ENCODE measurements around the gene ERCC3. TPM values are rescaled to one million over a fixed set of nuclear protein-coding genes. Genes with fewer than 3 reads are reported as not detected.

Gene ERCC3
- polyA plus RNA-seq, 4 donors, result 13.8 to 38.9 (median 17.9) TPM

DNA sequence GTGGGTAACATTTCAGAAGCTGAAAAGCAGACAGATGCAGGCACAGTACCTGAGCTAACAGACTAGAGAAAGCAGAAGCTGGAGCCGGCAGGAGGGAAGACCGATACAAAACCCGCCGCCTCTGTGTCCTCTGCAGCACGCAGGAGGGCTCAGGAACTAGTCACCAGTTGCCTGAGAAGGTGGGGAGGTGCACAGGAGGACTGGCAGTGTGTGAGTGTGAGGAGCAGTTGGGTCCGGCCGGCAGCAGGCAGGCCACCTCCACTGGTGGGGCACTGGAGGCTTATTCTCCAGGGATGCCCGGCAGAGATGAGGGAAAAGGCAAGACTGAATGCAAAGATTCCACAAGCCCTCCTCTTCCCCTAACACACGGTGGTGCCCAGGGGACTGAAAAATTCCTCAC is 18.2 kb downstream of the ERCC3 start:
- 92 to 96% (median 94%) methylated on average over 9 of the region's 9 CpGs for WGBS, 3 donors
- FAIRE-seq (no peak), DNase-seq (no peak)
- no peaks in the 10 kb centered on the region for H3K4me1 ChIP-seq (ENCODE audit: control insufficient read depth in 3 of 3, insufficient read depth in 2 of 3, low read depth in 1 of 3, low read length in 2 of 3)
- H3K36me3 ChIP-seq (ENCODE audit: control insufficient read depth in 3 of 3, insufficient read depth in 2 of 3, low read depth in 1 of 3, low read length in 3 of 3), result peaks cover 35 to 76% (median 37%) of the 10 kb centered on the region in 3 donors
- no peaks in the 10 kb centered on the region for H3K9me3 ChIP-seq (ENCODE audit: control insufficient read depth in 2 of 2, insufficient read depth in 1 of 2, low read depth in 1 of 2, low read length in 1 of 2)
- no peak overlapping the region for H3K4me3 ChIP-seq (ENCODE audit: low read depth in 1 of 3, low read length in 3 of 3)
- no peak overlapping the region for H3K27ac ChIP-seq (ENCODE audit: low read depth in 1 of 3, low read length in 2 of 3)
- H3K27me3 ChIP-seq (ENCODE audit: control insufficient read depth in 3 of 3, insufficient read depth in 3 of 3, low read length in 3 of 3), result no peaks in the 10 kb centered on the region

DNA sequence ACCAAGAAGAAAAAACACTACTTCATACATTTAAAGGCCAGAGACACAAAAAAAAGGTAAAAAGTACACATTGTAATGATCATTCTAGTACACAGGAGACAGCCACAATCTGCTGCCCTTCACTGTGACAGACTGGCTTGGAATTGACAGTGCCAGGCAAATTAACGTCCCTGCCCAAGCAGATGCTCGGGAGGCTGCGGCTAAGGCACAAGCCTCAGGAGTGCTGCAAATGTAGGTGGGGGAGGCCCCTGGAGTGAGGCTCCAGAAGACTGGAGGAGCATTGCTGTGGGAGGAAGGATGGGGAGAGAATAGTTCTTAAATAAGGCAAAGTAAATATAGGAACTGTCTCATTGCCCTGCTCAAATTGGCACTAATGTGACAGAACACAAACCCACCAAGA is 18.6 kb downstream of the ERCC3 start:
- 90 to 95% (median 95%) methylated on average over 3 of the region's 3 CpGs for WGBS, 3 donors

DNA sequence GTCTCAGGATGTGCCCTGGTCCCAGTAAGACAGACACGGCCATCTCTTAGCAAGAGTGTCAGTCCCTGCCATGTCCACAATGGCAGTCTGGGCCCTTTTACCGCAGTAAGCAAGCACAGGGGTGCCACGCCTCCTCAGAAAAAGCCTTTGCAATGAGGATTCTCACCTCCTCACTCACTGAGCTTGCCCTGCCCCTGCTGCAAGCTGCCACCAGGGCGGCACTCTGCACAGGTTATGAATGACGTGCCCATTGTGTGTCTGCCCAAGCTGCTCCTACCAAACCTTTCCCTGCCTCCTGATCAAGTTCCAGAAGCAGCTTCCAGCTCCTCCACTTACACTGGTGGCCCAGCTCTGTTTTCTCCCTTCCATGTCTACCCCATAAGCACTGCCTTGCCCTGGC is 23.3 kb downstream of the ERCC3 start:
- Histone ChIP-seq H3K4me1 (ENCODE audit: control insufficient read depth in 3 of 3, insufficient read depth in 2 of 3, low read depth in 1 of 3, low read length in 2 of 3) (no peaks in the 10 kb centered on the region), H3K27me3 (ENCODE audit: control insufficient read depth in 3 of 3, insufficient read depth in 3 of 3, low read length in 3 of 3) (no peaks in the 10 kb centered on the region), H3K9me3 (ENCODE audit: control insufficient read depth in 2 of 2, insufficient read depth in 1 of 2, low read depth in 1 of 2, low read length in 1 of 2) (no peaks in the 10 kb centered on the region), H3K27ac (ENCODE audit: low read depth in 1 of 3, low read length in 2 of 3) (no peak overlapping the region), H3K36me3 (ENCODE audit: control insufficient read depth in 3 of 3, insufficient read depth in 2 of 3, low read depth in 1 of 3, low read length in 3 of 3) (peaks cover 23 to 63% (median 34%) of the 10 kb centered on the region in 3 donors), H3K4me3 (ENCODE audit: low read depth in 1 of 3, low read length in 3 of 3) (no peak overlapping the region)
- FAIRE-seq, result no peak
- 95 to 98% (median 96%) methylated on average over 5 of the region's 5 CpGs for WGBS, 3 donors
- no peak for DNase-seq

More for the DNA sequence above, 18.6 kb downstream of the ERCC3 start:
- H3K9me3 ChIP-seq (ENCODE audit: control insufficient read depth in 2 of 2, insufficient read depth in 1 of 2, low read depth in 1 of 2, low read length in 1 of 2), result no peaks in the 10 kb centered on the region
- no peak overlapping the region for H3K27ac ChIP-seq (ENCODE audit: low read depth in 1 of 3, low read length in 2 of 3)
- H3K36me3 ChIP-seq (ENCODE audit: control insufficient read depth in 3 of 3, insufficient read depth in 2 of 3, low read depth in 1 of 3, low read length in 3 of 3), result peaks cover 35 to 78% (median 37%) of the 10 kb centered on the region in 3 donors
- no peaks in the 10 kb centered on the region for H3K4me1 ChIP-seq (ENCODE audit: control insufficient read depth in 3 of 3, insufficient read depth in 2 of 3, low read depth in 1 of 3, low read length in 2 of 3)
- no peak overlapping the region for H3K4me3 ChIP-seq (ENCODE audit: low read depth in 1 of 3, low read length in 3 of 3)
- no peak for FAIRE-seq
- DNase-seq, result no peak
- H3K27me3 ChIP-seq (ENCODE audit: control insufficient read depth in 3 of 3, insufficient read depth in 3 of 3, low read length in 3 of 3), result no peaks in the 10 kb centered on the region

DNA sequence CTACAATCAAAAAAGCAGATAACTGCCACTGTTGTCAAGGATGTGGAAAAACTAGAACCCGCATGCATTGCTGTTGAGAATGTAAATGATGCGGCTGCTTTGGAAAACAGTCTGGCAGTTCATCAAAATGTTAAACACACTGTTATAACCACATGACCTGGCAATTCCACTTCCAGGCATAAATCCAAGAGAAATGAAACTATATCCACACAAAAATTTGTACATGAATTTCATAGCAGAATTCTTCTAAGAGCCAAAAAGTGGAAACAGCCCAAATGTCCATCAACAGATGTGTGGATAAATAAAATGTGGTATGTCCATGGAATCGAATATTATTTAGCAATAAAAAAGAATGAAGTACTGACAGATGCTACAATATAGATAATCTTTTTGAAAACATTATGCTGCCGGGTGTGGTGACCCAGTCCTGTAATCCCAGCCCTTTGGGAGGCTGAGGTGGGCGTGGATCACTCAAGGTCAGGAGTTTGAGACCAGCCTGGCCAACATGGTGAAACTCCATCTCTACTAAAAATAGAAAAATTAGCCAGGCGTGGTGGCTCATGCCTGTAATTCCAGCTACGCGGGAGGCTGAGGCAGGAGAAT is 32.0 kb downstream of the ERCC3 start:
- no peak overlapping the region for H3K27ac ChIP-seq (ENCODE audit: low read depth in 1 of 3, low read length in 2 of 3)
- DNase-seq (no peak), FAIRE-seq (no peak)
- H3K4me1 ChIP-seq (ENCODE audit: control insufficient read depth in 3 of 3, insufficient read depth in 2 of 3, low read depth in 1 of 3, low read length in 2 of 3), result no peaks in the 10 kb centered on the region
- no peaks in the 10 kb centered on the region for H3K27me3 ChIP-seq (ENCODE audit: control insufficient read depth in 3 of 3, insufficient read depth in 3 of 3, low read length in 3 of 3)
- H3K4me3 ChIP-seq (ENCODE audit: low read depth in 1 of 3, low read length in 3 of 3), result no peak overlapping the region
- peaks cover 9 to 50% (median 20%) of the 10 kb centered on the region in 3 donors for H3K36me3 ChIP-seq (ENCODE audit: control insufficient read depth in 3 of 3, insufficient read depth in 2 of 3, low read depth in 1 of 3, low read length in 3 of 3)
- peaks cover 0 to 3% of the 10 kb centered on the region in 2 donors for H3K9me3 ChIP-seq (ENCODE audit: control insufficient read depth in 2 of 2, insufficient read depth in 1 of 2, low read depth in 1 of 2, low read length in 1 of 2)
- WGBS, 3 donors, result 91 to 95% (median 94%) methylated on average over 8 of the region's 8 CpGs

DNA sequence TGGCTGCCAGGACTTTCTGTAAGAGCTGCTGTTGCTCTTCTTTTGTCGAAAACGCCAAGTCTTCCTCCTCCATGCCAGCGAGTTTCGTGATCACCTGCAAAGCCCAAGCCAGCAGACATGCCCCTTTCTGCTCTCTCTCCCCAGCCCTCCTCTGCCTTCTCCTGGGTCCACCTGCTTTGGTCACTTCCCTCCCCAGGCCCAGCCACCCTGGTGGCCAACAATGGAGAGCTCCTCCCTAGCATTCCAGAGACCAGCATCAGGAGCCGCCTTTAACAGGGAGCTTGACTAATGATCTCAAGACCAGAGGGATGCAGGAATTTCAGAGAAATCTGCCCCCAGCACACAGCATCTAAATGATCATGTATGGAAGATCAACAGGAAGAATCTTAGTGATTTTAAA is 34.6 kb downstream of the ERCC3 start:
- DNase-seq (no peak), FAIRE-seq (no peak)
- no peak overlapping the region for H3K27ac ChIP-seq (ENCODE audit: low read depth in 1 of 3, low read length in 2 of 3)
- H3K36me3 ChIP-seq (ENCODE audit: control insufficient read depth in 3 of 3, insufficient read depth in 2 of 3, low read depth in 1 of 3, low read length in 3 of 3), result peaks cover 11 to 52% (median 20%) of the 10 kb centered on the region in 3 donors
- 96 to 99% (median 98%) methylated on average over 5 of the region's 5 CpGs for WGBS, 3 donors
- H3K9me3 ChIP-seq (ENCODE audit: control insufficient read depth in 2 of 2, insufficient read depth in 1 of 2, low read depth in 1 of 2, low read length in 1 of 2), result peaks cover 0 to 3% of the 10 kb centered on the region in 2 donors
- no peaks in the 10 kb centered on the region for H3K4me1 ChIP-seq (ENCODE audit: control insufficient read depth in 3 of 3, insufficient read depth in 2 of 3, low read depth in 1 of 3, low read length in 2 of 3)
- no peak overlapping the region for H3K4me3 ChIP-seq (ENCODE audit: low read depth in 1 of 3, low read length in 3 of 3)
- H3K27me3 ChIP-seq (ENCODE audit: control insufficient read depth in 3 of 3, insufficient read depth in 3 of 3, low read length in 3 of 3), result no peaks in the 10 kb centered on the region

DNA sequence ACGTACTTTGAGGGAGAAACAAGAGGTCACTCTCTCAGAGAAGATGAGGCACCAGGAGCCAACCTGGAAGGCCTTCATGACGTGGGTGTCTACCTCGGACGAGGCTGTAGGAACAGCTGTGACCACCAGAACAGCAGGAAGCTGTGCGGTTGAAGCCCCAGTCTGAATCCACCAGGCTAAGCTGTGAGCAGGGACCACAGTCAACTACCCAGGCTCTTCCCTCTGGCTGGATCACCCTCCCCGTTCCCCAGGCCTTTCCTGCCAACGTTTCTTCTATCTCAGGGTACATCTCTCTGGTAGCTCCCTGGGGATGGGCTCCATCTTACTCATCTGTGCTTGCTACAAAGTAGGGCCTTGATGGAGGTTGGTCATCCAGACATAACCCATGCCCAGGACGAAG is 37.1 kb downstream of the ERCC3 start:
- no peak for FAIRE-seq
- H3K9me3 ChIP-seq (ENCODE audit: control insufficient read depth in 2 of 2, insufficient read depth in 1 of 2, low read depth in 1 of 2, low read length in 1 of 2), result no peaks in the 10 kb centered on the region
- 74 to 84% (median 77%) methylated on average over 8 of the region's 8 CpGs for WGBS, 3 donors
- no peaks in the 10 kb centered on the region for H3K27me3 ChIP-seq (ENCODE audit: control insufficient read depth in 3 of 3, insufficient read depth in 3 of 3, low read length in 3 of 3)
- H3K36me3 ChIP-seq (ENCODE audit: control insufficient read depth in 3 of 3, insufficient read depth in 2 of 3, low read depth in 1 of 3, low read length in 3 of 3), result peaks cover 11 to 46% (median 20%) of the 10 kb centered on the region in 3 donors
- H3K4me3 ChIP-seq (ENCODE audit: low read depth in 1 of 3, low read length in 3 of 3), result no peak overlapping the region
- no peak for DNase-seq
- H3K4me1 ChIP-seq (ENCODE audit: control insufficient read depth in 3 of 3, insufficient read depth in 2 of 3, low read depth in 1 of 3, low read length in 2 of 3), result no peaks in the 10 kb centered on the region
- no peak overlapping the region for H3K27ac ChIP-seq (ENCODE audit: low read depth in 1 of 3, low read length in 2 of 3)

DNA sequence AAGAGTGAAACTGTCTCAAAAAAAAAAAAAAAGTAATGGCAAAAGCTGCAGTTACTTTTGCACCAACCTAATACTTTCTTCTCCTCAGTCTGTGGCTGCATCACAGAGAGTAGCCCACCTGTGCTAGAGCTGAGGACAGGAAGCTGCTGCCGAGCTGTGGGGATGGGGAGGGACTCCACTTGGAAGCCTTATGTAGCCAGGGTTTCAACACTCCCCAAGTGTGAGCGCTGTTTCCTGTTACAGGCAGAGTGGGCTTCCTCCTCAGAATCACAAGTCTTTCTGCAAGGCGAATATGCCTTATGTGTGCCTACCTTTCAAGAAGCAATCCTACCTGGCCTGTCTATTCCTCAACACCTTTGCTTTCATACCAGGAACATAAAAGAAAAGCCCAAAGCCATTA is 37.6 kb downstream of the ERCC3 start:
- Histone ChIP-seq H3K27ac (ENCODE audit: low read depth in 1 of 3, low read length in 2 of 3) (no peak overlapping the region), H3K27me3 (ENCODE audit: control insufficient read depth in 3 of 3, insufficient read depth in 3 of 3, low read length in 3 of 3) (no peaks in the 10 kb centered on the region), H3K4me3 (ENCODE audit: low read depth in 1 of 3, low read length in 3 of 3) (no peak overlapping the region), H3K36me3 (ENCODE audit: control insufficient read depth in 3 of 3, insufficient read depth in 2 of 3, low read depth in 1 of 3, low read length in 3 of 3) (peaks cover 11 to 46% (median 20%) of the 10 kb centered on the region in 3 donors), H3K4me1 (ENCODE audit: control insufficient read depth in 3 of 3, insufficient read depth in 2 of 3, low read depth in 1 of 3, low read length in 2 of 3) (no peaks in the 10 kb centered on the region), H3K9me3 (ENCODE audit: control insufficient read depth in 2 of 2, insufficient read depth in 1 of 2, low read depth in 1 of 2, low read length in 1 of 2) (no peaks in the 10 kb centered on the region)
- WGBS, 3 donors, result 85 to 98% (median 90%) methylated on average over 3 of the region's 3 CpGs
- FAIRE-seq (no peak), DNase-seq (no peak)

DNA sequence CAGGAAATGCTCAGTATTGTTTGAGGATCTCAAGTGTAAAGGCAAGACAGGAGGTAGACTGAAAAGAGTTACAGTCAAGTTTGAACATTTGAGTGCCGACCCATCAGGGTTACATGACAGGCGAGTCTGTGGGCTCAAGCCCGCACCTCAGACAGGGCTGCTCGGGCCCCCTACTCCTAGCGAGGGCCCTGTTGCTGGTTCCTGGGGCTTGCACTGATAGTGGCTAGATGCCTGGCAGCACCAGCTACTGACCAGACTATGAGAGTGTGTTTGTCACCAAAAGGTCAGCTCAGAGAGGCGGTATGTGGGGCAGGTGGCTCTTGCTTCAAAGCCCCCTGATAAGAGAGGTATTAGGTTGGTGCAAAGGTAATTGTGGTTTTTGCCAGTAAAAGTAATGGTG is 38.2 kb downstream of the ERCC3 start:
- Histone ChIP-seq H3K4me3 (ENCODE audit: low read depth in 1 of 3, low read length in 3 of 3) (no peak overlapping the region), H3K4me1 (ENCODE audit: control insufficient read depth in 3 of 3, insufficient read depth in 2 of 3, low read depth in 1 of 3, low read length in 2 of 3) (no peaks in the 10 kb centered on the region), H3K9me3 (ENCODE audit: control insufficient read depth in 2 of 2, insufficient read depth in 1 of 2, low read depth in 1 of 2, low read length in 1 of 2) (no peaks in the 10 kb centered on the region), H3K27ac (ENCODE audit: low read depth in 1 of 3, low read length in 2 of 3) (no peak overlapping the region), H3K36me3 (ENCODE audit: control insufficient read depth in 3 of 3, insufficient read depth in 2 of 3, low read depth in 1 of 3, low read length in 3 of 3) (peaks cover 11 to 42% (median 14%) of the 10 kb centered on the region in 3 donors), H3K27me3 (ENCODE audit: control insufficient read depth in 3 of 3, insufficient read depth in 3 of 3, low read length in 3 of 3) (no peaks in the 10 kb centered on the region)
- DNase-seq (no peak), FAIRE-seq (no peak)
- 97 to 98% (median 98%) methylated on average over 6 of the region's 6 CpGs for WGBS, 3 donors

DNA sequence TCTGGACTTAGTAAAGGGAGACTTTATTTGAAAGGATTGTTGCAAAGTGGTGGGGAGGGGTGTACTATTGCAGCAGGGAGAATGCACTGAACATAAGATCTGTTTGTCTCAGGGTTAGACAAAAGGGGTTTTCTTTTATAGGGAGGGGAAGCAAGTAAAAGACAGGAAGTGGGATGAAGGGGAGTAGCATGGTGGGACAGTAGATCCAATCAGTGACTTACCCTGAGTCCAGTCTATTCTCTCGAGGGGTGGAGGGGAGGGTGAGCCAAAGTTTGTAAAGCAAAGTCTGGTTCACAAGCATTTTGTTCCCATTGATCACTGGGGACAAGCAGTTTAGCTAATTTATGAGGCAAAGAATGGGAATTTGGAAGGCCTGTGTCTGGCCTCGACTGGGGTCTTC is 38.8 kb downstream of the ERCC3 start:
- Histone ChIP-seq H3K4me1 (ENCODE audit: control insufficient read depth in 3 of 3, insufficient read depth in 2 of 3, low read depth in 1 of 3, low read length in 2 of 3) (no peaks in the 10 kb centered on the region), H3K4me3 (ENCODE audit: low read depth in 1 of 3, low read length in 3 of 3) (no peak overlapping the region), H3K9me3 (ENCODE audit: control insufficient read depth in 2 of 2, insufficient read depth in 1 of 2, low read depth in 1 of 2, low read length in 1 of 2) (no peaks in the 10 kb centered on the region), H3K36me3 (ENCODE audit: control insufficient read depth in 3 of 3, insufficient read depth in 2 of 3, low read depth in 1 of 3, low read length in 3 of 3) (peaks cover 11 to 40% (median 12%) of the 10 kb centered on the region in 3 donors), H3K27ac (ENCODE audit: low read depth in 1 of 3, low read length in 2 of 3) (no peak overlapping the region), H3K27me3 (ENCODE audit: control insufficient read depth in 3 of 3, insufficient read depth in 3 of 3, low read length in 3 of 3) (no peaks in the 10 kb centered on the region)
- 63 to 78% (median 69%) methylated on average over 2 of the region's 2 CpGs for WGBS, 3 donors
- FAIRE-seq (no peak), DNase-seq (no peak)

All from small intestine (tissue), 7 donors.